SW480 (cell line): ENCODE data around the gene CMIP.

ENCODE experiments used
- DNase-seq: peaks from one replicate; pipeline ENCODE4 v3.0.0-alpha.2; 2016; ENCODE audit warnings: low spot score

Gene CMIP

GRCh38 chr16:81480606-81481206 lies 36.1 kb downstream of the CMIP start:
- no peak for DNase-seq

GRCh38 chr16:81481207-81481821 lies 36.7 kb downstream of the CMIP start:
- peak; percentile 73 for DNase-seq

- no peak for DNase-seq
Measured at GRCh38 chr16:81482329-81483063, 37.9 kb downstream of the CMIP start.

GRCh38 chr16:81483064-81483969 lies 38.7 kb downstream of the CMIP start:
- DNase-seq, result no peak

- DNase-seq, result no peak
Measured at GRCh38 chr16:81483970-81484595, 39.5 kb downstream of the CMIP start.

- no peak for DNase-seq
Measured at GRCh38 chr16:81484908-81485624, 40.5 kb downstream of the CMIP start.

GRCh38 chr16:81485824-81486539 lies 41.4 kb downstream of the CMIP start:
- no peak for DNase-seq

- no peak for DNase-seq
Measured at GRCh38 chr16:81486540-81487061, 42.0 kb downstream of the CMIP start.

- DNase-seq, result no peak
Measured at GRCh38 chr16:81487301-81487720, 42.7 kb downstream of the CMIP start.

GRCh38 chr16:81488687-81489411 lies 44.2 kb downstream of the CMIP start:
- no peak for DNase-seq

GRCh38 chr16:81489547-81490267 lies 45.1 kb downstream of the CMIP start:
- DNase-seq, result no peak

- no peak for DNase-seq
Measured at GRCh38 chr16:81491541-81492188, 47.1 kb downstream of the CMIP start.

- DNase-seq, result no peak
Measured at GRCh38 chr16:81492311-81492761, 47.7 kb downstream of the CMIP start.

GRCh38 chr16:81492965-81493754 lies 48.6 kb downstream of the CMIP start:
- no peak for DNase-seq

- DNase-seq, result peak; percentile 89
Measured at GRCh38 chr16:81493755-81494433, 49.3 kb downstream of the CMIP start.

- no peak for DNase-seq
Measured at GRCh38 chr16:81494434-81494806, 49.8 kb downstream of the CMIP start.

GRCh38 chr16:81494888-81495287 lies 50.3 kb downstream of the CMIP start:
- no peak for DNase-seq
